Measurements from ENCODE around the gene ADPRM.
"Not testable (repeated sequence)": the region's sequence is repeated elsewhere in the genome, so short reads cannot be mapped to it uniquely, and the experiment has no call there.

The ADPRM gene

GRCh38 chr17:10731408-10731879, 34.0 kb downstream of the ADPRM start:
- no peak overlapping the region for H3K4me3 ChIP-seq (ENCODE audit: low read depth, low read length)
- ChIA-PET CTCF (interaction anchor here (1.2 to 3.3 kb wide), 4 partner anchors 85 to 114 kb away, joined by 4 to 18 read pairs (median 9); no protein-coding TSS in a partner anchor), POLR2A (no interaction called here)
- DNase-seq (ENCODE audit: low read depth, low spot score), result no peak
- no peak for TF ChIP-seq CTCF (IDR thresholded peaks at IDR 0.05; ENCODE audit: insufficient read depth, low read length, missing control alignments)

GRCh38 chr17:10732121-10732520, 34.7 kb downstream of the ADPRM start:
- POLR2A ChIA-PET; DNase-seq (ENCODE audit: low read depth, low spot score); H3K4me3 ChIP-seq (ENCODE audit: low read depth, low read length): not testable (repeated sequence)
- CTCF ChIA-PET, result interaction anchor here (1.1 to 3.3 kb wide), 2 partner anchors 86 to 112 kb away, joined by 7 to 18 read pairs; no protein-coding TSS in a partner anchor

- no peak for DNase-seq (ENCODE audit: low read depth, low spot score)
- H3K4me3 ChIP-seq (ENCODE audit: low read depth, low read length), result no peak overlapping the region
- ChIA-PET POLR2A (no interaction called here), CTCF (interaction anchor here (1.1 to 4.7 kb wide), 3 partner anchors 87 to 112 kb away, joined by 3 to 128 read pairs (median 18); no protein-coding TSS in a partner anchor)
- TF ChIP-seq CTCF (IDR thresholded peaks at IDR 0.05; ENCODE audit: insufficient read depth, low read length, missing control alignments), result no peak
These were observed 36.3 kb downstream of the ADPRM start for GRCh38 chr17:10733666-10734065.

GRCh38 chr17:10735251-10735650, 37.9 kb downstream of the ADPRM start:
- no peak for TF ChIP-seq CTCF (IDR thresholded peaks at IDR 0.05; ENCODE audit: insufficient read depth, low read length, missing control alignments)
- ChIA-PET POLR2A (no interaction called here), CTCF (interaction anchor here (1.8 to 4.7 kb wide), 6 partner anchors 8 to 1251 kb away, joined by 5 to 128 read pairs (median 24); no protein-coding TSS in a partner anchor)
- no peak for DNase-seq (ENCODE audit: low read depth, low spot score)
- no peak overlapping the region for H3K4me3 ChIP-seq (ENCODE audit: low read depth, low read length)

GRCh38 chr17:10735821-10736220, 38.4 kb downstream of the ADPRM start:
- DNase-seq (ENCODE audit: low read depth, low spot score), result no peak
- no peak overlapping the region for H3K4me3 ChIP-seq (ENCODE audit: low read depth, low read length)
- POLR2A ChIA-PET, result no interaction called here
- TF ChIP-seq CTCF (IDR thresholded peaks at IDR 0.05; ENCODE audit: insufficient read depth, low read length, missing control alignments), result no peak
- CTCF ChIA-PET, result interaction anchor here (1.0 to 4.7 kb wide), 10 partner anchors 8 to 1253 kb away, joined by 3 to 128 read pairs (median 11); no protein-coding TSS in a partner anchor

- no peak for DNase-seq (ENCODE audit: low read depth, low spot score)
- CTCF ChIA-PET, result interaction anchor here (0.6 to 4.7 kb wide), 43 partner anchors 10 to 1254 kb away, joined by 3 to 128 read pairs (median 5); partner anchors contain the start of gene PIRT
- peak; percentile 77 for TF ChIP-seq CTCF (IDR thresholded peaks at IDR 0.05; ENCODE audit: insufficient read depth, low read length, missing control alignments)
- POLR2A ChIA-PET, result no interaction called here
- no peak overlapping the region for H3K4me3 ChIP-seq (ENCODE audit: low read depth, low read length)
These were observed 39.8 kb downstream of the ADPRM start for GRCh38 chr17:10737168-10737622.

GRCh38 chr17:10737736-10738135, 40.3 kb downstream of the ADPRM start:
- no peak for DNase-seq (ENCODE audit: low read depth, low spot score)
- TF ChIP-seq CTCF (IDR thresholded peaks at IDR 0.05; ENCODE audit: insufficient read depth, low read length, missing control alignments), result no peak
- CTCF ChIA-PET, result interaction anchor here (0.9 to 4.7 kb wide), 27 partner anchors 10 to 1248 kb away, joined by 3 to 128 read pairs (median 6); partner anchors contain the start of gene PIRT
- POLR2A ChIA-PET, result no interaction called here
- no peak overlapping the region for H3K4me3 ChIP-seq (ENCODE audit: low read depth, low read length)
